ENCODE data around the gene ABCB9. TPM values are rescaled to one million over a fixed set of nuclear protein-coding genes. Genes with fewer than 3 reads are reported as not detected.

Gene ABCB9
- total and polyA plus RNA-seq, 2 of the 8 experiments (the other 6 are each of a cell fraction or from before 2014, with no cell fraction given): 3.8 to 8.0 TPM

DNA sequence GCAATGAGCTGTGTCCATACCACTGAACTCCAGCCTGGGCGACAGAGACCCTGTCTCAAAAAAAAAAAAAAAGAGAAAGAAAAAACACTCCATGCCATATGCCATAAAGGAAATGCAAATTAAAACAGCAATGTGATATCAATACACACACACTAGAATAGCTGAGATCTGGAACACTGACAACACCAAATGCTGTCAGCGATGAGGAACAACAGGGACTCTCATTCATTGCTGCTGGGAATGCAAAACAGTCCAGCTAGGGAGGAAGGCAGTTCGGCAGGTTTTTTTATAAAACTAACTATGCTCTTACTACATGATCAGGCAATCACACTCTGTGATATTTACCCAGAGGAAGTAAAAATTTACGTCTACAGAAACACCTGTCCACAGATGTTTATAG is 3.4 kb upstream of the ABCB9 start (continued):
- TF ChIP-seq TBP (IDR thresholded peaks at IDR 0.05; ENCODE audit: low read depth, low read length) (no peak), KDM4A (IDR thresholded peaks at IDR 0.05; ENCODE audit: low read depth, low read length, severe bottlenecking) (no peak), TCF12 (IDR thresholded peaks at IDR 0.05; ENCODE audit: low read depth, low read length) (no peak), HDAC6 (IDR thresholded peaks at IDR 0.05; ENCODE audit: low read depth, low read length) (no peak), POLR2AphosphoS5 (IDR thresholded peaks at IDR 0.05; ENCODE audit: low read depth, low read length) (no peak), YY1 (IDR thresholded peaks at IDR 0.05; ENCODE audit: low read depth, low read length) (no peak), SRF (IDR thresholded peaks at IDR 0.05; ENCODE audit: low read depth, low read length) (no peak), GABPA (IDR thresholded peaks at IDR 0.05; ENCODE audit: borderline replicate concordance, insufficient read depth, low read length) (no peak)

Measured in H1 (cell line).